GM21737 (cell line): ENCODE data around the gene CORO2B.

Experiments
- ATAC-seq: cut with Tn5 transposase; IDR thresholded peaks from one replicate; pipeline ENCODE4 v1.9.1; 2021; ENCODE audit warnings: mild to moderate bottlenecking, moderate library complexity; ENCODE audit not compliant: unreplicated experiment

CORO2B gene

DNA sequence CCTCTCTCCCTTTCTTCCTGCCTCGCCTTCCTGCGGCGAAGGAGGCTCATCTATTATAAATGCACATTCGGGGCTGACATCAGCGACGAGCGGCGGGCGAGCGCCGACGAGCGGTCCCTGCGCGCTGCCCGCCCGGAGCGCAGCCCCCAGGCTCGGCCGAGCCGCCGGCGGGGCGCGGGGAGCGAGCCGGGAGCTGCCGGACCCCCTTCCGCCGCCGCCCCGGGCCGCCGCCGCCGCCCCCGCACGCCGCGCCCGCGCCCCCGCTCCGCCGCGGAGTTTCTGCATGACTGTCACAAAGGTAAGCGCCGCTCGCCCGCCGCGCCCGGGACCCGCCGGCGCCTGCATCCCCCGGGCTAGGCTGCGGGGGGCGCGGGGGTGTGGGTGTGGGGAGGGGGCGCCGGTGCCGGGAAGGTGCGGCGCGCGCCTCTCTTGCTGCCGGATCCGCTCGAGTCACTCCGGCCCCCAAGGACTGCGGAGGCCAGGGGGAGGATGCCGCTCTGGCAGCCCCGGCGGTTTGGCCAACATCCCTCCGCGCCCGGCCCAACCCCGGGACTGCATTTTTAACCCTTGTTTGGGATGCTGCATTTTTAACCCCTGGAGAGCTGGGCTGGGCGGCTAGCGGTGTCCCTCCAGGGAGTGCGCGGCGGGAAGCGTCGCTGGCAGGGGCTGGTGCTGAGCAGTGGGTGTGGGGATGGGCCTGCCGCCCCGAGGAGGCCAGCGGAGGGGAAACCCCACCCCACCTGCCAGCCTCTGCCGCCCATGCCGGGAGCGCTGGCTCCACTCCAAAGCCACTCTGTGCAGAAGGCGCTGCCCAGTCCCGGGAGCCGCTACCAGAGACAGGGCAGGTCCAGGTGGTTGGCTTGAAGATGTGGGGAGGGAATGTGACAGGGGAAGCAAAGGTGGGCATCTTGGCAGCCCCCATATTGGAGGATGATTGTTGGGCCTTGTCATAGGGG is at the start of gene CORO2B:
CORO2B (plus strand) TSS at position 14 of the 956 bp plus-strand sequence; CDS start at position 284, 270 bp downstream.
- ATAC-seq, result no peak

DNA sequence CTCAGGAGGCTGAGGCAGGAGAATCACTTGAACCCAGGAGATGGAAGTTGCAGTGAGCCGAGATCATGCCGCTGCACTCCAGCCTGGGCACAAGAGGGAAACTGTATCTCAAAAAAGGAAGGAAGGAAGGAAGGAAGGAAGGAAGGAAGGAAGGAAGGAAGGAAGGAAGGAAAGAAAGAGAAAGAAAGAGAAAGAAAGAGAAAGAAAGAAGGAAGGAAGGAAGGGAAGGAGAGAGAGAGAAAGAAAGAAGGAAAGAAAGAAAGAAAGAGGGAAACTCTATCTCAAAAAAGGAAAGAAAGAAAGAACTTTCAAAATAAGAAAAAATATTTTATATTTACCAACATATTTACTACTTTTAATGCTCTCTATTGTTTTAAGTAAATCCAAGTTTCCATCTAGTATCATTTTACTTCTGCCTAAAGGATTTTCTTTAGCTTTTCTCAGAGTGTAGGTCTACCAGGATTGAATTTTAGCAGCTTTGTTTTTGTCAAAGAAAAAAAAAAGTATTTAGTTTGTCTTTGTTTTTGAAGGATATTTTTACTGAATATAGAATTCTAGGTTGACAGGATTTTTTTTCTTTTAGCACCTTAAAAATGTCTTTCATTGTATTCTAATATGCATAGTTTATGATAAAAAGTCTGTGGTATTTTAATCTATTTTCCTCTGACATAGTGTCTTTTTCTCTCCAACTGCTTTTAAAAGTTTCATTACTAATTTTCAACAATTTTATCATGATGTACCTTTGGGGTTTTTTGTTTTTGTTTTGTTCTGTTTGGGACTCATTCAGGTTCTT is 47.2 kb upstream of the CORO2B start:
- no peak for ATAC-seq

DNA sequence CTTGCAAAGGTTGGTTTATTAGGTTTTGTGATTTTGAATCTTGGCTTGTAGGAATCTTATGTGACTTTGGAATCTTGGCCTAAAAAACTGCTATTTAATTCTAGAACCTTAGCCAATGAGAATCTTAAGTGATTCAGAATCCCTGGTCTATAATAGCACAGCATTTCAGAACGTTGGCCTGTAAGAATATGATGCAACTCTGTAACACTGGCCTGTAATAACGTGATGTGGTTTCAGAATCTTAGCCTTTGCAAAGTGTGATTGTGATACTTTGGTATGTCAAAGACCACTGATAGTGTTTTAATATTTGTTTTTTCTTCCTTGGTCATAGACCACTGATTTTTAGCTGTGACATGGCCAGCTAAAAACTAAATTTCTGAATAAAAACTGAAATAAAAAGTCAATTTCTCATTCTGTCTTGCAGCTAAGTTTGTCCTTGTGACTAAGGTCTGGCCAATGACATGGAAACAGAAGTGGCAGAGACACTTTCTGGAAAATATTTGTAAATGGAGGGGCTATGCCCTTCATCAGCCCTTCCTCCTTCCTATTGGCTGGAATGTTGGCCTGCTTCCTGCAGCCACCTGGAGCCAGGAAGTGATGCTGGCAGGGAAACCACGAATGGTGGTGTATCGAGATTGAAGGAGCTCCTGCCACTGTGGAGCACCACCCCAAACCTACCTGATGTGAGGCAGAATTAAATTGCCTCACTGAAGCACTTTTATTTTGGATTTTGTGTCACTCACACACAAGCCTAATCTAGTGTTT is 42.3 kb upstream of the CORO2B start:
- ATAC-seq, result no peak

DNA sequence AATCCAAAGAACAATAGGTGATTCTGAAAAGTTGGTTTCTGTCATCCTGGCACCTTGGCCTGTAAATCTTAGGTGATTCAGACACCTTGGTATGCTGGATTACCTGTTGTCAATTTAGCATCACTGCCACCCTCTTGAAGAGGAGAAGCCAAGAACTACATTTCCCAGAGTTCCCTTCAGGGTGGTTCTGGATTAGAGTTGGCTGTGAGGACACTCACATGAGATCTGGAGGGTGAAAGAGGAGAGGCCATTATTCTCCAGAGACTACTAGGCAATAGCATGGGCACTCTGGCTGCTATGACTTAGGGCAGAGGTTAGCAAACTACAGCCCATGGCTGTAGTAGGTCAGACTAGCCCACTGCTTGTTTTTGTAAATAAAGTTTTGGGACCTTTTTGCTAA is 41.7 kb upstream of the CORO2B start:
- no peak for ATAC-seq

GRCh38 chr15:68537506-68537905 is 41.3 kb upstream of the CORO2B start:
- no peak for ATAC-seq

GRCh38 chr15:68538311-68538710 is 40.5 kb upstream of the CORO2B start:
- no peak for ATAC-seq

DNA sequence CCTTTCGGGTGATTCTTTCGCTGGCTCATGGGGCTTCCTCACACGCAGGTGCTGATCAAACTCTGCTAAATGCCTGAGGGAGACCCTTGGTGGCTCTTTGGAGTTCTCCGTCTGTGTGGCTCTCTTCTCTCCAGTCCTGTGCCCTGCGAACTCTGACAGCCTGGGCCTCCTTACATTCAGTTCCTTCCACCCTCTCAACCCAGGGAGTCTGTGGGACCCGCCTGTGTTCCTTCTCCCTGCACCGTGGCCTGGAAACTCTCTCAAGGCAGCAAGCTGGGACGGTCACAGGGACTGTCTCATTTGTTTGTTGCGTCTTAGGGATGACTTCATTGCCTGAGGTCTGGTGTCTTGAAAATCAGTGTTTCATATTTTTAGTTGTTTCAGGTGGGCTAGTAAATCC is 37.0 kb upstream of the CORO2B start:
- ATAC-seq, result no peak

DNA sequence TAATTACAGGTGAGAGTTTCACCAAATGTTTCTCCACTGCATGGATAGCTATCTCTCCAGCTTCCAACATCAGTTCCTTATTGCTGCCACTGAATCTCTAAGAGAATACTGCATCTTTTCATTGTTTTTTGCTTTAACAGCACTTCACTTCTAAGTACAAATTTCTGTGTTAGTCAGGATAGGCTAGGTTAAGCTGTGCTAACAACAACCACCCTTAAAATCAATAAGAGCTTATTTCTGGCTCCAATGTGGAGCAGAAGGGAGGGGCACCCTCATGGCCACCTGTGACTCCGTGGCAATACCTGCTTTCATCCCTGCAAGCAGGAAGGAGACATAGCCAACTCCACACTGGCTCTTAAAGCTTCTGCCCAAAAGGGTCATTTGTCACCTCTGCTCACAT is 36.4 kb upstream of the CORO2B start:
- no peak for ATAC-seq

DNA sequence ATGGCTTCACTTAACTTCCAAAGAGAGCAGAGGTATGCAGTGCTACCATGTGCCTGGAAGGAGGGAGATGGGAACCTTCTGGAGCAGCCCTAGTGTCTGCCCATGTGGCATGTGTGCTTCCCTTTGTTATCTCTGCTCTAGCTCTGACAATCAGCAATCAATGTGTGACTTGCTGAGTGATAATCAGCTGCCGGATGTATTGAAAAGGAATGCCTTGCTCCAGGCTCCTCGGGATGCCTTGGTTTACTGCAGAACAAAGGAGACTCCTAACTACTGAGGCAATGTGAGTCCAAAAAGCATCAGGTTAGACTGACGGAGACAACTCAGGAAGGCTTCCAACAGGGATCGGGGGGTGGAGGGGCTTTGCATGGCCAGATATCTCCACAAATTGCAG is 36.0 kb upstream of the CORO2B start:
- ATAC-seq, result no peak

GRCh38 chr15:68543165-68544008 is 35.4 kb upstream of the CORO2B start:
- no peak for ATAC-seq

- ATAC-seq, result no peak
These were observed 32.5 kb upstream of the CORO2B start for GRCh38 chr15:68546318-68546717.

- no peak for ATAC-seq
These were observed 30.4 kb upstream of the CORO2B start for GRCh38 chr15:68548364-68548763.

GRCh38 chr15:68550004-68550403 is 28.8 kb upstream of the CORO2B start:
- no peak for ATAC-seq

DNA sequence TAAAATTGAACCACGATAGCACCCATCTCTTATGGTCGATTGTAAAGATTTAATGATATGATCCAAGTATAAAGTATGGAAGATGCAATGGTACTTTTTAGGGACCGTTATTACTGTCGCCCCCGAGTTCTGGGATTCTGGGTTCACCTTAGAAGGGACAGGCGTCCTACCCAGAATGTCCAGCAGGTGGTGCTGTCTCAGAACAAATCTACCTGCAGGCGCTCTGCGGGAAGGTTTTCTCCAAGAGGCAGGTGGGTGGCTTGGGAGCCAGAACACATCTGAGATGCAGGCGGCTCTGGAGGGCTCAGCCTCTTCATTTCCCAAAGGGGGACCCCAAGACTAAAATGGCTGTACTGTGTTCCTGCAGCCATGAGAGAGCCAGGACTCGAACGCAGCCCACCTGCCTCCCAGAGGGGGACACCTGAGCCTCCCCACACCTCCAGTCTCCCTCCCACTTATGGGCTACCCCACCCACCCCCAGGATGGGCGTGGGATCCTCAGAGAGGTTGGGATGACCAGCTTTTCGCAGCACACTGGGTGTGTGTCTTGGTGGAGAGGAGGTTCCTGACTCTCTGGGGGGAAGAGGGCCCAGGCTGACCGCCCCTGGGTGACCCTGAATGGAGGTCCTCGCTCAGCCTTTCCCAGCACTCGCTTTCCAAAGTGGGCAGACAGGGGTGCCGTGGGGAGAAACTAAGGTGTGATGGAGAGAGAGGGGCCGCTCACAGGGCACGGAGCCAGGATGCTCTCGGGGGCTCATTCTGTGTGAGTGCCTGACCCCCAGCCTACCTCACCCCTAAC is 28.1 kb upstream of the CORO2B start:
- no peak for ATAC-seq

- no peak for ATAC-seq
These were observed 27.5 kb upstream of the CORO2B start for GRCh38 chr15:68551296-68551635.

- ATAC-seq, result no peak
These were observed 26.4 kb upstream of the CORO2B start for GRCh38 chr15:68552344-68552743.

GRCh38 chr15:68552773-68553172 is 26.0 kb upstream of the CORO2B start:
- no peak for ATAC-seq

DNA sequence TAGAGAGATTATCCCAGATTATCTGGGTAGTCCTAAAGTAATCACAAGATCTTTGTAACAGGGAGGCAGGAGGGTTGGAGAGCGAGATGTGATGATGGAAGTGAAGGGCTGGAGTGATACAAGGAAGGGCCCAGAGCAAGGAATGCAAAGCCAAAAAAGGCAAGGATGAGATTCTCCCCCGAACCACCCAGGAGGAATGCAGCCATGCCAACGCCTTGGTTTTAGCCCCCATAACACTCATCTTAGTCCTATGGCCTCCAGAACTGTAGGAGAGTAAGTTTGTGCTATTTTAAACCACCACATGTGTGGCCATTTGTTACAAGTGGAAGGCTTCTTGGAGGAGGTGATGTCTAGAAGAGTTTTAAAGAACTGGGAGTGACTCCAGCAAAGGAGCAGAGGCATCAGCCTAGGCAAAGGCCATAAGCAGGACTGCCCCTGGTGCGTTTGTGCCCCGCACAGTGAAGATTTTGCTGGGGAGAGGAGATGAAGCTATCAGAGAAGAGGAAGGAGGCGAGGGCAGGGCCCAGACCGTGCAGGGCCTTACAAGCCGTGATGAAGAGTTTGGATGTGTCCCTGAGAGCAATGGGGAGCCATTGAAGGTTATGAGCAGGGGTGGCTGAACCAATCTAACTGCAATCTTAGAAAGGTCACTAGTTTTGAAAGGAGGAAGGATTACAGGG is 25.3 kb upstream of the CORO2B start:
- no peak for ATAC-seq
